Measurements from ENCODE around the gene SYNGR2.

SYNGR2 gene

DNA sequence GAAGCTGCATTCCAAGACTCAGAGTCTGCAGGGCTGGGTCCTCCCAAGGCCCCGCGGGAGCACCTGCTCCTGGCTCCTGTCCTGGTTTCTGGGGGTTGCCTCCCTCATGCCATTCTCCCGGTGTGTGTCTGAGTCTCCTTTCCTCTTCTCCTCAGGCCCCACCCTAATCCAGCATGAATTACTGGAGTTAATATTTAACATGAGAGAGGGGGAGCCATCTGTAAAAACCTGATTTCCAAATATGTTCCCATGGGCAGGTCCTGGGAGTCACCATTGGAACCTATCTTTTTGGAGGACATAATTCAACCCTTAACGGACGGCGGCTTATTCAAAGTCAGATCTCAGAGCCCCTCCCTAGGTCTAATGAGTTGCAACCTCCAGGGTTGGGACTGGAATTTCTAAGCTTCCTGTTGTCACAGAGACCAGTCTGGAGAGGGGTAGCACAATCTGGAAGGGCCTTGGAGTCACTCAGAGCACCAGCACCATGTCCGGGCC is 16.8 kb upstream of the SYNGR2 start:
- no peaks in the 10 kb centered on the region for H3K36me3 ChIP-seq (ENCODE audit: insufficient read depth, low read length)
- no peak overlapping the region for H3K4me2 ChIP-seq (ENCODE audit: insufficient read depth, low read length)
- no peak overlapping the region for H2AFZ ChIP-seq (ENCODE audit: low read depth, low read length)
- no peak overlapping the region for H3K4me3 ChIP-seq (ENCODE audit: low read depth in 1 of 2, low read length in 2 of 2)
- H3K27ac ChIP-seq (ENCODE audit: low read length): no peak overlapping the region
- no peaks in the 10 kb centered on the region for H3K79me2 ChIP-seq (ENCODE audit: insufficient read depth, low read length)
- ATAC-seq (ENCODE audit: insufficient read depth, low read depth): no peak
- H3K27me3 ChIP-seq (ENCODE audit: insufficient read depth, low read length, poor library complexity): no peaks in the 10 kb centered on the region
- H4K20me1 ChIP-seq (ENCODE audit: insufficient read depth, low read length): no peaks in the 10 kb centered on the region
- no peaks in the 10 kb centered on the region for H3K9me3 ChIP-seq (ENCODE audit: insufficient read depth, low read length, severe bottlenecking)
- H3K4me1 ChIP-seq (ENCODE audit: insufficient read depth, low read length): no peaks in the 10 kb centered on the region
- DNase-seq: no peak
- TF ChIP-seq EZH2 (IDR thresholded peaks at IDR 0.05; ENCODE audit: borderline replicate concordance, low read depth, low read length, severe bottlenecking): no peak
- no peak for TF ChIP-seq CTCF (IDR thresholded peaks at IDR 0.05; ENCODE audit: borderline replicate concordance, extremely low read depth, low read length, poor library complexity, severe bottlenecking)
- no peak overlapping the region for H3K9ac ChIP-seq (ENCODE audit: low read depth, low read length)

- DNase-seq (no peak), ATAC-seq (ENCODE audit: insufficient read depth, low read depth) (no peak)
- H3K27me3 ChIP-seq (ENCODE audit: insufficient read depth, low read length, poor library complexity): no peaks in the 10 kb centered on the region
- H3K4me3 ChIP-seq (ENCODE audit: low read depth in 1 of 2, low read length in 2 of 2): no peak overlapping the region
- no peak overlapping the region for H3K4me2 ChIP-seq (ENCODE audit: insufficient read depth, low read length)
- no peaks in the 10 kb centered on the region for H3K4me1 ChIP-seq (ENCODE audit: insufficient read depth, low read length)
- H3K9me3 ChIP-seq (ENCODE audit: insufficient read depth, low read length, severe bottlenecking): no peaks in the 10 kb centered on the region
- no peaks in the 10 kb centered on the region for H4K20me1 ChIP-seq (ENCODE audit: insufficient read depth, low read length)
- no peaks in the 10 kb centered on the region for H3K36me3 ChIP-seq (ENCODE audit: insufficient read depth, low read length)
- no peak overlapping the region for H3K27ac ChIP-seq (ENCODE audit: low read length)
- no peak for TF ChIP-seq CTCF (IDR thresholded peaks at IDR 0.05; ENCODE audit: borderline replicate concordance, extremely low read depth, low read length, poor library complexity, severe bottlenecking)
- no peak for TF ChIP-seq EZH2 (IDR thresholded peaks at IDR 0.05; ENCODE audit: borderline replicate concordance, low read depth, low read length, severe bottlenecking)
- H2AFZ ChIP-seq (ENCODE audit: low read depth, low read length): no peak overlapping the region; the same call in 1 of the 2 replicates
- no peak overlapping the region for H3K9ac ChIP-seq (ENCODE audit: low read depth, low read length)
- H3K79me2 ChIP-seq (ENCODE audit: insufficient read depth, low read length): no peaks in the 10 kb centered on the region
Measured at GRCh38 chr17:78154903-78155811, 13.2 kb upstream of the SYNGR2 start.

DNA sequence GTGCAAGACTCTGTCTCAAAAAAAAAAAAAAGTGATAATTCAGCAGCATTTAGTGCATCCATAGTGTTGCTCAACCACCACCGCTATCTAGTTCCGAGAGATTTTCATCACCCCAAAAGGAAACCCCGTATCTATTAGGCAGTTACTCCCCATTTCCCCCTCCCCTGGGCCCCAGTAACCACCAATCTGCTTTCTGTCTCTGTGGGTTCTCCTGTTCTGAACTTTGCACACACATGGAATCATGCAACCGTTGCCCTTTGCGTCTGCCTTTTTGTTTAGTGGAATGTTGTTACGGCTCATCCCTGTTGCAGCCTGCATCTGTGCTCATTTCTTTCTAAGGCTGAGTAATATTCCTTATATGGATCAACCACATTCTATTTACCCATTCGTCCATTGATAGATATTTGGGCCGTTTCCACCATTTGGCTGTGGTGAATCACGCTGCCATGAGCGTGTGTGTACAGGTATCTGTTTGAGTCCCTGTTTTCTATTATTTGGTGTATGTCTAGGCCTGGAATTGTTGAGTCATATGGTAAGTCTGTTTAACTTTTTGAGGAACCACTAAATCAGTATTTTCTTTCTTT is 8.7 kb upstream of the SYNGR2 start:
- Histone ChIP-seq H2AFZ (ENCODE audit: low read depth, low read length) (no peak overlapping the region), H3K9me3 (ENCODE audit: insufficient read depth, low read length, severe bottlenecking) (no peaks in the 10 kb centered on the region), H3K27ac (ENCODE audit: low read length) (no peak overlapping the region), H3K4me2 (ENCODE audit: insufficient read depth, low read length) (no peak overlapping the region), H3K27me3 (ENCODE audit: insufficient read depth, low read length, poor library complexity) (no peaks in the 10 kb centered on the region), H3K4me1 (ENCODE audit: insufficient read depth, low read length) (no peaks in the 10 kb centered on the region), H4K20me1 (ENCODE audit: insufficient read depth, low read length) (no peaks in the 10 kb centered on the region), H3K4me3 (ENCODE audit: low read depth in 1 of 2, low read length in 2 of 2) (no peak overlapping the region), H3K36me3 (ENCODE audit: insufficient read depth, low read length) (no peaks in the 10 kb centered on the region), H3K79me2 (ENCODE audit: insufficient read depth, low read length) (no peaks in the 10 kb centered on the region), H3K9ac (ENCODE audit: low read depth, low read length) (no peak overlapping the region)
- ATAC-seq (ENCODE audit: insufficient read depth, low read depth) (no peak), DNase-seq (no peak)
- no peak for TF ChIP-seq CTCF (IDR thresholded peaks at IDR 0.05; ENCODE audit: borderline replicate concordance, extremely low read depth, low read length, poor library complexity, severe bottlenecking)
- no peak for TF ChIP-seq EZH2 (IDR thresholded peaks at IDR 0.05; ENCODE audit: borderline replicate concordance, low read depth, low read length, severe bottlenecking)
